Measurements from ENCODE around the gene HOXA4. TPM values are rescaled to one million over a fixed set of nuclear protein-coding genes. Genes with fewer than 3 reads are reported as not detected.

HOXA4 gene
- total and polyA plus RNA-seq, 10 of the 15 experiments (the other 5 are each of a cell fraction or from before 2014, with no cell fraction given): 0.07 TPM; not detected in 9

- no TSS peak for BruUV-seq (replicated peaks)
- Histone ChIP-seq H3K27me3 (replicated peaks in 1 of 2; ENCODE audit: control insufficient read depth in 2 of 2, insufficient read depth in 2 of 2, low read length in 1 of 2) (peaks cover 26 to 33% of the 10 kb centered on the region in 2 experiments), H3K4me3 (no peak overlapping the region), H3K4me2 (ENCODE audit: control insufficient read depth, insufficient read depth) (no peak overlapping the region), H4K20me1 (ENCODE audit: control insufficient read depth, insufficient read depth) (no peaks in the 10 kb centered on the region), H3K9ac (ENCODE audit: control insufficient read depth, insufficient read depth, low read length) (no peak overlapping the region), H3K27ac (ENCODE audit: control insufficient read depth, insufficient read depth) (no peak overlapping the region), H3K79me2 (ENCODE audit: control insufficient read depth, insufficient read depth, low read length) (no peaks in the 10 kb centered on the region), H3K36me3 (ENCODE audit: control insufficient read depth in 2 of 2, insufficient read depth in 2 of 2, low read length in 1 of 2) (no peaks in the 10 kb centered on the region; a peak in 1 of 4 replicates), H3K9me3 (replicated peaks; ENCODE audit: control insufficient read depth, insufficient read depth, low read length) (no peaks in the 10 kb centered on the region; the same call in 2 of the 3 replicates), H3K4me1 (ENCODE audit: control insufficient read depth, insufficient read depth, low read length) (no peaks in the 10 kb centered on the region), H2AFZ (ENCODE audit: control insufficient read depth, low read depth, low read length) (no peak overlapping the region)
- CTCF ChIA-PET: no interaction called here
- WGBS (ENCODE audit: insufficient coverage, insufficient replicate concordance, low lambda C conversion rate, missing lambda C conversion rate): 21% methylated on average over 30 of the region's 30 CpGs
- SMC1A ChIA-PET (ENCODE audit: uncharacterized antibody, unreplicated experiment): no interaction called here
- intact Hi-C loops (cut with micrococcal nuclease; ENCODE audit: unreplicated experiment) (no loop called here), in situ Hi-C loops (cut with MboI) (loop anchor here (25.0 kb wide), 1 partner anchor 1084 kb away; no protein-coding TSS in a partner anchor)
- ATAC-seq (peak; percentile 48; the same call in 2 of the 3 replicates), DNase-seq (ENCODE audit: low read depth, low spot score) (no peak), FAIRE-seq (no peak)
- POLR2A ChIA-PET: no interaction called here
- RAD21 ChIA-PET (ENCODE audit: unreplicated experiment): no interaction called here
- no peak for TF ChIP-seq PAX5 (IDR thresholded peaks at IDR 0.05; ENCODE audit: borderline replicate concordance, low read depth, low read length)
- TF ChIP-seq CHD2 (IDR thresholded peaks at IDR 0.05; ENCODE audit: borderline replicate concordance, low read depth, low read length): no peak
- TF ChIP-seq STAT1 (conservative IDR thresholded peaks at IDR 0.05): no peak
- no peak for TF ChIP-seq ETV6 (conservative IDR thresholded peaks at IDR 0.05 in 1 of 2, IDR thresholded peaks at IDR 0.05 in 1 of 2; ENCODE audit: borderline replicate concordance in 1 of 2, low read depth in 1 of 2)
- TF ChIP-seq NFXL1 (IDR thresholded peaks at IDR 0.05; ENCODE audit: borderline replicate concordance): no peak
- TF ChIP-seq CTCF (IDR thresholded peaks at IDR 0.05 in 2 of 3, conservative IDR thresholded peaks at IDR 0.05 in 1 of 3; ENCODE audit: control insufficient read depth in 2 of 3, extremely low read depth in 1 of 3, insufficient read depth in 1 of 3, low read depth in 3 of 3, low read length in 3 of 3): no peak
- TF ChIP-seq ATF2 (IDR thresholded peaks at IDR 0.05; ENCODE audit: low read length): no peak
- no peak for TF ChIP-seq NKRF (conservative IDR thresholded peaks at IDR 0.05)
- TF ChIP-seq NFYA (IDR thresholded peaks at IDR 0.05; ENCODE audit: borderline replicate concordance, low read depth, low read length): no peak
- TF ChIP-seq KAT2A (conservative IDR thresholded peaks at IDR 0.05; ENCODE audit: control insufficient read depth, low read depth, low read length): no peak
- no peak for TF ChIP-seq RCOR1 (conservative IDR thresholded peaks at IDR 0.05; ENCODE audit: low read depth, low read length)
- TF ChIP-seq CBFB (IDR thresholded peaks at IDR 0.05; ENCODE audit: low read depth): no peak
Observed at GRCh38 chr7:27171637-27172314, 41.2 kb upstream of the HOXA4 start.
